Left ventricle myocardium inferior (tissue), 1 donor: ENCODE measurements around the gene RIOK1. TPM values are rescaled to one million over a fixed set of nuclear protein-coding genes. Genes with fewer than 3 reads are reported as not detected.
A peak's percentile ranks its signal among the peaks of the same experiment; 100 is the strongest.
"Not testable (repeated sequence)": the region's sequence is repeated elsewhere in the genome, so short reads cannot be mapped to it uniquely, and the experiment has no call there.

ENCODE experiments used
- DNase-seq: peaks from one replicate; pipeline ENCODE4 v3.0.0-alpha.2; 2020
- H3K27ac ChIP-seq: fragments of 200-600 bp; replicated peaks from 2 replicates; pipeline ENCODE4 v1.8.0; 2021
- H3K27me3 ChIP-seq: fragments of 200-600 bp; 2 replicates; pipeline ENCODE4 v1.8.0; 2021; ENCODE audit warnings: low read depth
- H3K36me3 ChIP-seq: fragments of 200-600 bp; 2 replicates; pipeline ENCODE4 v1.8.0; 2021
- H3K4me1 ChIP-seq: fragments of 200-600 bp; 2 replicates; pipeline ENCODE4 v1.8.0; 2021
- H3K4me3 ChIP-seq: fragments of 200-600 bp; 2 replicates; pipeline ENCODE4 v1.8.0; 2021; ENCODE audit warnings: mild to moderate bottlenecking, moderate library complexity
- H3K9me3 ChIP-seq: fragments of 200-600 bp; replicated peaks from 2 replicates; pipeline ENCODE4 v1.8.0; 2021
- CTCF ChIP-seq: fragments of 200-600 bp; IDR thresholded peaks from 2 replicates; pipeline ENCODE4 v1.8.0; 2021; ENCODE audit warnings: antibody characterized with exemption, mild to moderate bottlenecking, borderline replicate concordance
- intact Hi-C: fragments of 100-400 bp; cut with micrococcal nuclease; formaldehyde crosslinking; loops from one replicate; pipeline ENCODE4 v1.11.0; 2022
- long read RNA-seq: library from polyadenylated mRNA; unstranded; transcript quantifications from one replicate; pipeline ENCODE4 v2.0.0, GENCODE V29; 2021
- total RNA-seq: library from RNA; stranded (reverse); fragmentation: NEBNext Ultra II Directional; extraction: Animal tissue kit (Norgen Biotek cat#: 25700); gene quantifications from one replicate; pipeline ENCODE4 v1.2.1, GENCODE V29; 2021
- donor health status: DM: no; HTN: yes; CAD: no; lungs with severe emphysema.

RIOK1 gene
- total RNA-seq, result 11.5 TPM
- long read RNA-seq, transcript RIOK1-202 (17 exons, 2,810 nt), result major isoform, 25 of 28 reads
- long read RNA-seq, partial matches to known transcripts, result 0 of 28 reads
- long read RNA-seq, other reads (novel, unspliced or antisense), result 3 of 28 reads

DNA sequence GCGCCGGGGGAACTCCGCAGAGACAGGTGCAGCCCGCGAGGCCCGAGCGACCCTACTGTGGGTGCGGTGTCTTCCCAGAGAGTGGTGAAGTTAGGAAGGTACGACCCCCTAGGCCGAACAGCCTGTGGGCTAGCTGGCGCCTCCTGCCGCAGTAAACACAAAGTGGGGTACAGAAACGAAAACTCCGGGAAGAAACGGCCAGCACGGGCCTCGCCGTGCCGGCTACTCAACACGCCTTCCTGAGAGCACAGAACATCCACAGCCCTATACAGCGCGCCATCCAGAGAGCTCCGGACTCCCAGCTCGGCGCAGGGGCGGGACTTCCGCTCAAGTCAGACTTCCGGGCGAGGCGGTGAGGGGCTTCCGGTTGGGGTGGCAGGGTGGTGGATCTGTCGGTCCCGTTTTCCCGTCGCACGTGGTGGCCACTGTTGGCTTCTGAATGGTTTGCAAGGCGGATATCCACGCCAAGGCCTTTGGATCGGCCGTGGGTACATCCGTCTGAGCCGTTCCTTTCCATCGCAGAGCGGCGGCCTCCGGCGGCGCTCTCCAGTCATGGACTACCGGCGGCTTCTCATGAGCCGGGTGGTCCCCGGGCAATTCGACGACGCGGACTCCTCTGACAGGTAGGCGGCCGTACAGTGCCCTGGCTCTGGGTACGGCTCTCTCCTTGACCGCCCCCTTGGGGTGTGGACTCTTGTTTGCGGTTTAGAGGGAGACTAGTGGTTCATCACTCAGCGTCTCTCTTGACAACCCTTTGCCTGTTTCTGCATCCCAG is at the start of gene RIOK1, which contains the start of gene CAGE1:
RIOK1 (plus strand) TSS at position 358 of the 775 bp plus-strand sequence; CDS start at position 553, 195 bp downstream.
CAGE1 (minus strand) TSS at position 292 of the 775 bp plus-strand sequence. CDS start 2,569 bp downstream, outside the sequence.
- H3K4me3 ChIP-seq, result peak within 1 kb of the TSS; percentile 81
- peak; percentile 97 for DNase-seq
- peak within 1 kb of the TSS; percentile 92 for H3K27ac ChIP-seq
- peak; percentile 30 for TF ChIP-seq CTCF
- intact Hi-C loops, result loop anchor here (10.0 kb wide), 1 partner anchor 95 kb away; no protein-coding TSS in a partner anchor
- H3K4me1 ChIP-seq, result peaks cover 34% of the 10 kb centered on the region
- peaks cover 17% of the 10 kb centered on the region for H3K36me3 ChIP-seq
- H3K9me3 ChIP-seq, result no peaks in the 10 kb centered on the region
- no peaks in the 10 kb centered on the region for H3K27me3 ChIP-seq

GRCh38 chr6:7341271-7341670 is 48.3 kb upstream of the RIOK1 start:
- no peak for DNase-seq
- Histone ChIP-seq H3K9me3 (no peaks in the 10 kb centered on the region), H3K36me3 (no peaks in the 10 kb centered on the region), H3K27me3 (peaks cover 18% of the 10 kb centered on the region), H3K27ac (no peak overlapping the region), H3K4me1 (peaks cover 8% of the 10 kb centered on the region), H3K4me3 (no peak overlapping the region)
- intact Hi-C loops, result no loop called here
- TF ChIP-seq CTCF, result no peak

DNA sequence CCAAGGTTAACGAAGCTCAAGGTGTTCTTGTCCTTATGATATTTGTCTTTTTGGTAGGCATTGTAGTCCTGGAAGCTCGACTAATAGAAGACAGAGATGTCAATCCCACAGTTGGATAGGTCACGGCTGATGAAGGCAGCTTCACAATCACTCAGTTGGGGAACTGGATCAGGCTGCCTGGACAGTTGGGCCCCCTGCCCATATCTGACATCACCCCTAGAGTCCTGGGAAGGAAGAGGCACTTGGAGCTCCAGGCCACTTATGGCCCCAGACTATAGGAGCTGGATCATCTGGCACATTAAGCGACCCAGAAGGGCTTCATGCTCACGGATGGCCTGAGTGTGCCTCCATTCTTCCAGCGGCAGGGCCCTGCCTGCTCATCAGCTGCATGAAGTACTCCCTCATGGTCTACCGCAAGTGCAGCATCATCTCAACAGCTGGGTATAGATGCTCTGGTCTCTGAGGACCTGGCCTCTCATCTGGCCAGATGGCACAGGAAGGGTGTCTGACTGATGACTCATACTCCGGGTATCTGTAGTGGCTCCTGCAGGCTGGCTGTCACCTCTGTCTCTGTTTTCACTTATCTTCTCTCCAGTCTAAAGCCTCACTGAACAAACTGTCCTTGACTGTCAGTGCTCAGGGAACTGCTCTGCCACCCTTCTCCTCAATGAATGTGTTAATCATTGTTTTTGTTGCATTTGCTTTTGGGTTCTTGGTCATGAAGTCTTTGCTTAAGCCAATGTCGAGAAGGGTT is 47.4 kb upstream of the RIOK1 start:
- TF ChIP-seq CTCF, result no peak
- peaks cover 21% of the 10 kb centered on the region for H3K27me3 ChIP-seq
- intact Hi-C loops, result no loop called here
- DNase-seq, result no peak
- H3K9me3 ChIP-seq, result no peaks in the 10 kb centered on the region
- H3K4me1 ChIP-seq, result peaks cover 8% of the 10 kb centered on the region
- H3K36me3 ChIP-seq, result no peaks in the 10 kb centered on the region
- H3K4me3 ChIP-seq, result no peak overlapping the region
- peak overlapping the region; percentile 22 for H3K27ac ChIP-seq

DNA sequence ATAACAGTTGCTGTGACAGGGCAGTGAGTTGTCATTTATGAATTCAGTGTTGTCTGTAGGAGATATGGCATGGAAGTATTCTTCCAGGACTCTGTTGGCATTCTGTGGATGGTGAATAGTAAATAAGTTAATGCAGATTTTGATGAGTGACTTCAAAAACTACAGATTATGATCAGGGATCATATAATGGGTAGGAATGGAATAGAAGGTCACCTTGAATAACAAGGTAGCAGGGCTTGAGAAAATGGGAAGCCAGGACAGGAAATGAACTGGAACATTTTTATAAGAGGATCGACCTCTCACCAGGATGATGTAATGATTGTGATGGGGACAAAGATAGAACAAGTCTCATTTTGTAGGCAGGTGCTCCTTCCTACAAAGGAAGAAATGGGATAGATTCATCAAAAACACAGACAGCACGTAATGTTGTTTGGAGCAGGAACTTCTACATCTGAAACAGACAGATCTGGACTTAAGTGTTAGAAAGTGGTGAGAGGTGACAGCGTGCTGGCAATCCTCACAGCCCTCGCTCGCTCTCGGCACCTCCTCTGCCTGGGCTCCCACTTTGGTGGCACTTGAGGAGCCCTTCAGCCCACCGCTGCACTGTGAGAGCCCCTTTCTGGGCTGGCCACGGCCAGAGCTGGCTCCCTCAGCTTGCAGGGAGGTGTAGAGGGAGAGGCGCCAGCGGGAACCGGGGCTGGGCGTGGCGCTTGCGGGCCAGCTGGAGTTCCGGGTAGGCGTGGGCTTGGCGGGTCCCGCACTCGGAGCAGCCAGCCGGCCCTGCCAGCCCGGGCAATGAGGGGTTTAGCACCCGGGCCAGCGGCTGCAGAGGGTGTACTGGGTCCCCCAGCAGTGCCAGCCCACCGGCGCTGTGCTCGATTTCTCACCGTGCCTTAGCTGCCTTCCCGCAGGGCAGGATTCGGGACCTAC is 45.8 kb upstream of the RIOK1 start:
- H3K27ac ChIP-seq, result no peak overlapping the region
- peaks cover 30% of the 10 kb centered on the region for H3K27me3 ChIP-seq
- H3K4me3 ChIP-seq, result no peak overlapping the region
- DNase-seq, result no peak
- intact Hi-C loops, result no loop called here
- H3K9me3 ChIP-seq, result no peaks in the 10 kb centered on the region
- no peak for TF ChIP-seq CTCF
- no peaks in the 10 kb centered on the region for H3K36me3 ChIP-seq
- peaks cover 8% of the 10 kb centered on the region for H3K4me1 ChIP-seq

DNA sequence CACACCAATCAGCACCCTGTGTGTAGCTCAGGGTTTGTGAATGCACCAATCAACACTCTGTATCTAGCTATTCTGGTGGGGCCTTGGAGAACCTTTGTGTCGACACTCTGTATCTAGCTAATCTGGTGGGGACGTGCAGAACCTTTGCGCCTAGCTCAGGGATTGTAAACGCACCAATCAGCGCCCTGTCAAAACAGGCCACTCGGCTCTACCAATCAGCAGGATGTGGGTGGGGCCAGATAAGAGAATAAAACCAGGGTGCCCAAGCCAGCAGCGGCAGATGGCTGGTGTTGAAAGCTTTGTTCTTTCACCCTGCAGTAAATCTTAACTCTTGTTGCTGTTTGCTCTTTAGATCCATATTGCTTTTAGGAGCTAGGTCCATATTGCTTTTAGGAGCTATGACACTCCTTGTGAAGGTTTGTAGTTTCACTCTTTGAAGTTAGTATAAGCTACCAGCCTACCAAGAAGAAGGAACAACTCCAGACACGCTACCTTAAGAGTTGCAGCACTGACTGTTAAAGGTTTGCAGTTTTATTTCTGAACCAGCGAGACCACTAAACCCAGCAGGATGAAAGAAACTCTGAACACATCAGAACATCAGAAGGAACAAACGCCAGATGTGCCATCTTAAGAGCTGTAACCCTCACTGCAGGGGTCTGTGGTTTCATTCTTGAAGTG is 44.7 kb upstream of the RIOK1 start:
- H3K4me3 ChIP-seq, H3K36me3 ChIP-seq, H3K9me3 ChIP-seq, DNase-seq, H3K27ac ChIP-seq, intact Hi-C loops, H3K4me1 ChIP-seq: not testable (repeated sequence)
- peaks cover 30% of the 10 kb centered on the region for H3K27me3 ChIP-seq

DNA sequence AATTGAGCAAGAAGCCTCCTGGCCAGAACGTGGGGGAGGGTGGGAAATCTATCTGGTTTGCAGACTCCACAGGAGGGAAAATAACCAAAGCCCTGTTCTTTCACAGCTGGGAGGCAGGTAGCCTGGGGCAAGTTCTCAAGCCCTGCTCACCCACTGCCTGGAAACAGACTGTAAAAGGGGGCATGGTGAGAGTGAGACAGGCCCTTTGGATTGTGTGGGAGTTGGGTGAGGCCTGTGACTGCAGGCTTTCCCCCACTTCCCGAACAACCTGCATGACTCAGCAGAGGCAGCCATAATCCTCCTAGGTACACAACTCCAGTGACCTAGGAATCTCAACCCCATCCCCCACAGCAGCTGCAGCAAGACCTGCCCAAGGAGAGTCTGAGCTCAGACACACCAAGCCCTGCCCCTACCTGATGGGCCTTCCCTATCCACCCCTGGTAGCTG is 42.0 kb upstream of the RIOK1 start:
- intact Hi-C loops, result not testable (repeated sequence)

DNA sequence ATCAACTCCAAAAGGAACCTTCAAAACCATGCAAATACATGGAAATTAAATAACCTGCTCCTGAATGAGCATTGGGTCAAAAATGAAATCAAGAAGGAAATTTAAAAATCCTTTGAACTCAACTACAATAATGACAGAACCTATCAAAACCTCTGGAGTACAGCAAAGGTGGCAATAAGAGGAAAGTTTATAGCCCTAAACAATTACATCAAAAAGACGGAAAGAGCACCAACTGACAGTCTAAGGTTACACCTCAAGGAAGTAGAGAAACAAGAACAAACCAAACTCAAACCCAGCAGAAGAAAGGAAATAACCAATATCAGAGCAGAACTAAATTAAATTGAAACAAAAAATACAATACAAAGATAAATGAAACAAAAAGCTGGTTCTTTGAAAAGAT is 39.0 kb upstream of the RIOK1 start:
- H3K36me3 ChIP-seq, intact Hi-C loops, DNase-seq, H3K4me3 ChIP-seq, H3K9me3 ChIP-seq, H3K4me1 ChIP-seq, H3K27ac ChIP-seq: not testable (repeated sequence)
- peaks cover 18% of the 10 kb centered on the region for H3K27me3 ChIP-seq

More for the DNA sequence above, 42.0 kb upstream of the RIOK1 start:
- H3K9me3 ChIP-seq, DNase-seq, H3K36me3 ChIP-seq, H3K27ac ChIP-seq, H3K4me3 ChIP-seq, H3K4me1 ChIP-seq: not testable (repeated sequence)
- H3K27me3 ChIP-seq, result peaks cover 18% of the 10 kb centered on the region

DNA sequence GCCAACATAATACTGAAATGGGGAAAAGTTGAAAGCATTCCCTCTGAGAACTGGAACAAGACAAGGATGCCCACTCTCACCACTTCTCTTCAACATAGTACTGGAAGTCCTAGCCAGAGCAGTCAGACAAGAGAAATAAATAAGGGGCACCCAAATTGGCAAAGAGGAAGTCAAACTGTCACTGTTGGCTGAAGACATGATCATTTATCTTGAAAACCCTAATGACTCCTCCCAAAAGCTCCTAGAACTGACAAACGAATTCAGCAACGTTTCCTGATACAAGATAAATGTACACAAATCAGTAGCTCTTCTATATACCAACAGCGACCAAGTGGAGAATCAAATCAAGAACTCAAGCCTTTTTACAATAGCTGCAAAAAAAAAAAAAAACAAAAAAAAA is 37.7 kb upstream of the RIOK1 start:
- H3K9me3 ChIP-seq, intact Hi-C loops, DNase-seq, H3K4me3 ChIP-seq, H3K27ac ChIP-seq, H3K27me3 ChIP-seq, H3K4me1 ChIP-seq, H3K36me3 ChIP-seq: not testable (repeated sequence)
